Renal cortex interstitium (tissue), 11 donors: ENCODE measurements around the gene POU2AF2. TPM values are rescaled to one million over a fixed set of nuclear protein-coding genes. Genes with fewer than 3 reads are reported as not detected.
"Not testable (repeated sequence)": the region's sequence is repeated elsewhere in the genome, so short reads cannot be mapped to it uniquely, and the experiment has no call there.

Experiments
- DNase-seq, 11 donors: peaks; one replicate each; pipeline ENCODE4 v3.0.0-alpha.2; 2013; ENCODE audit warnings: low read depth in 9 of 11, low spot score in 4 of 11; ENCODE audit errors: extremely low read depth in 1 of 11
- polyA plus RNA-seq, 3 donors: library from polyadenylated mRNA; unstranded; fragments of 120-200 nt; gene quantifications; one replicate each; pipeline ENCODE4 v1.2.1, GENCODE V29; 2013; ENCODE audit not compliant: insufficient read length in 3 of 3

POU2AF2 gene
- polyA plus RNA-seq, 3 donors, result not detected

- no peak for DNase-seq
Measured at GRCh38 chr11:111250936-111251335, 5.4 kb downstream of the POU2AF2 start.

DNA sequence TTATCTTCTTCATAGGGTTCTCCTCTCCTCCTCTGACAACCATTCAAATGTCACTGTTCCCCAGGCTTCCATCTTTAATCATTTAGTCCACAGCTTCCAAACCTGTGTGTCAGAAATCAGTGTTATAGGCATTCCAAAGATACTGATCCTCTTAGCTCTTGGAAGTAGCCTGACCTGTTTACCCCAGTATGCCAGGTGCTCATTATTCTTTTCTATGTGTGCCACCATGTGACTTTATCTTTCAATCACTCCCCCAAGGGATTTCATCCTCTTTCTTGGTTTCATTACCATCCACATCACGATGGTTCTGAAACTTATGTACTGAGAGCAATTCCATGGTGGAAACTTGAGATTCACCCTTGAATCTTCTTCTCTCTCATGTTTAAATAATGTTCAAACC lies 7.6 kb downstream of the POU2AF2 start:
- DNase-seq, result no peak

GRCh38 chr11:111253630-111254029 lies 8.1 kb downstream of the POU2AF2 start:
- DNase-seq, result no peak

GRCh38 chr11:111258046-111258445 lies 12.5 kb downstream of the POU2AF2 start:
- DNase-seq, result no peak

DNA sequence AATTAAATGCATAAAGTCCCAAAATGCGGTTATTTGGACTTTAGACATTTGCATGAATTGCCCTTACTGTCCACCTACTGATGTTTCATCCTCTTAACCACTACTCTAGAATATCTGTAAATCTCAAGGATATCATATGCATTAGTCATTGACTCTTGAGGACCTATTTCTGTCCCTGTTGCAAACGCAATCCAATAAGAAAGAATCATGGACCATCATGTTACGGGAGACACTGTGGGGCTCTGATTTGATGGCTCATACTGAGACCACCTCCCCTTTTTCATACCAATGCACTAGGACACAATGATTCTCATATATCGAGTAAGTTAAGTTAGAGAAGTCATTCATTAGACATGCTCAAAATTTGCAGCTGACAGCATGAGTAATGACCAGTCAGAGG lies 14.4 kb downstream of the POU2AF2 start:
- DNase-seq, result no peak

- no peak for DNase-seq
Measured at GRCh38 chr11:111260811-111261210, 15.3 kb downstream of the POU2AF2 start.

DNA sequence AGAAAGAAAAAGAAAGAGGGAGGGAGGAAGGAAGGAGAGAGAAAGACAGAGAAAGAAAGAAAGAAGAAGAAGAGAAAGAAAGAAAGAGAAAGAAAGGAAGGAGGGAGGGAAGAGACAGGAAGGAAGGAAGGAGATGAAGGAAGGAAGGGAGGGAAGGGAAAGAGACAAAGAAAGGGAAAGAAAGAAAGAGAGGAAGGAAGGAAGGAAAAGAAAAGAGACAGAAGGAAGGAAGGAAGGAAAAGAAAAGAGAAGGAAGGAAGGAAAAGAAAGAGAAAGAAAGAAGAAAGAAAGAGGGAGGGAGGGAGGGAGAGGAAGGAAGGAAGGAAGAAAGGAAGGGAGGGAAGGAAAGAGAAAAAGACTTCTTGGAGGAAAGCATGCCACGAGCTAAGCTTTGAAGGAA lies 19.1 kb downstream of the POU2AF2 start:
- DNase-seq, result no peak

- no peak for DNase-seq
Measured at GRCh38 chr11:111265421-111265820, 19.9 kb downstream of the POU2AF2 start.

DNA sequence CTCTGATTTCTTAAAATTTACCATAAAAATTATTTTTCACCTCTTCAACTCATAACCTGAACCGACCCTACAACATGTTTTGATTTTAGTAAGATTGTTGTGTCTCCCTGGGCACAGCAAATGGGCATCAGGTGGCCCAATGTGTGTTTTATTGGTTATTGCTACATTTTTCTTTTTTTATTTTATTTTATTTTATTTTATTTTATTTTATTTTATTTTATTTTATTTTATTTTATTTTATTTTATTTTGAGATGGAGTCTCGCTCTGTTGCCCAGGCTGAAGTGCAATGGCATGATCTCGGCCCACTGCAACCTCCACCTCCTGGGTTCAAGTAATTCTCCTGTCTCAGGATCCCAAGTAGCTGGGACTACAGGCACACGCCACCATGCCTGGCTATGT lies 22.8 kb downstream of the POU2AF2 start:
- DNase-seq, result not testable (repeated sequence)

DNA sequence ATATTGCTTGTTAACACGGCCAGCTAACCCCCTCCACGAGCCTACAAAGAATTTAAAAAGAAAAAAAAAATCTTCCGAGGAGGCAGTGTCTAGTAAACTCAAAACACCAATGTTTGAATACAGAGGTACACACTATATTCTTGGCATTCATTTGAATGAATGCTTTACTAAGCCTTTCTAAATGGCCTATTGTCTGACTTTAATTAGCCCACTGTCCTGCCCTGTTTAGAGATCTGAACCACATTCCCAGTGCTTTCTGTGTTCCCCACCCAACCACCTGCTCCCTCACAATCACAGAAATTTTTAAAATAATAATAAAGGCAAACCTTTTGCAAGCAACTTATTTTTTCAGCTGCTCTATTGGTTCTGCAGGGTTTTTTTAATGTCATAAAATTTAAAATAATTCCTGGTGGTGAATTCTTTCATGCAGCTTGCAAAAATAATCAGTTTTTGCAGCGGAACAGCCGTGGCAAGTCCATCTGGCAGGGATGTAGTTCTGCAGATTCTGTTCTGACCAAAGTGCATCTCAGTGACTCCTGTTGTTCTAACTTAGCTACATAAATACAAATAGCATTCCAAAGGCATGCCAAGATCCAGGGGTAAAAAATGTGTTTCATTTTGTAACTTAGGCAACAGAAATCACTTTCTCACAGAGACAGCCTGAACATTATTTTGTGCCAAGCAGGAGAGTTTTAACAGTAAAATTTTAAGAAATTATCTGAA lies 23.8 kb downstream of the POU2AF2 start:
- DNase-seq, result peak in 2 of 11 donors; percentile 13 to 17

DNA sequence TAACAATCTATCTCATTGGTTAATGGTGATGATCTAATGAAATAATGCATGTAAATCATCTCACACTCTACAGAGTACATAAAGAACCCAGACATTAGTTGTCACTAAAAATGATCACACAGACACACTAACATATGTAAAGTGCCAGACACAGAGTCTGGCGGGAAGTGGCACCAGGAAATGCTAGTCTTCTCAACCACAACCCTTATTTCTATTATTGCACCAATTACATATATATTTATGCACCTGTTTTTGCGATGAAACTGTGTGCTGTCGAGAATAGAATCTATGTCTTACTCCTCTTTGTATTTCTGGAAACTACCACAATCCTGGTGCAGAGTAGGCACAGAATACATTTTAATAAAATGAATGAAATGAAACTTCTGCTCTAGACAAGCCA lies 26.9 kb downstream of the POU2AF2 start:
- no peak for DNase-seq

DNA sequence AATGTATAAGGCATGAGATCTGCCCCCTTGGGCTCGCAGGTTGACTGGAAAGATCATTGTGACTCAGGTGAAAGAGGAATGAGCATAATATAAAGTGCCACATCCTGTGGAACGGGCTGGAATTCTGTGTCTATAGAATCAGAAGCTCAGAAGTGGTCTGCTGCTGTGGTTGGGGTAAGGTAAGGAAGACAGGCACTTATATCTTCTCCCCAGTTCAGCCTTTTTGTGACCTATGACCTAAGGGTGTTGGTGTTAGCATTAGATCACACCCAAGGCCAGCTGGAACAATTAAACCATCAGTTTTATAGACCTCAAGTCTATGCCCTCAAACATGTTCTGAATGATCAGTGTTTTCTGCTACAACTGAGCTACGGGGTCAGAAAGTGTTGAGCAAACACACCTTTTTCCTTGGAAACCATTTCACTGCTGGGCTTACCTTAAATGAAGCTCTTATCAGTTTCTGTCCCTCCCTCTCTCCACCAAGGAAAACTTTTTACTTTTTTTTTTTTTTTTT lies 37.1 kb downstream of the POU2AF2 start:
- DNase-seq, result no peak

DNA sequence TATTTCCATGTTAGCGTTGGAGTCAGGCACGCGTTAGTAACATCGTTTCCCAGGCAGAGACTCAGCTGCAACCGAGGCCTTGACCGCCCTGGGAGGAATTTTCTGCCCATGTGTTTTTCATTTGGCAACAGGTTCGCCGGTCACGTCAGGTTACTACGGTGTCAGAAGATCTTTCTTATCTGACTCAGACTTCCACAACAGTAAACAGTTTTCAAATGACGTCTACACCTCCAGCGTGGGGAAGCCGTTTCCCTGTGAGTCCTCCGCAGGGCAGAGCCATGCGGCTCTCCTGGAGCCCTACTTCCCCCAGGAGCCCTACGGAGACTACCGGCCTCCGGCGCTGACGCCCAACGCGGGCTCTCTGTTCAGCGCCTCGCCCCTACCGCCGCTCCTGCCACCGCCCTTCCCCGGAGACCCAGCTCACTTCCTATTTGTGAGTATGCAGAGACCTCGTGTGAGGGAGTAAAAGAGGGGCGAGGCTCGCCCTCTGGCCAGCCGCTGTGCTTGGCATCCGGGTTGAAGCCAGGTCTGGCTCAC lies 38.5 kb downstream of the POU2AF2 start:
- no peak for DNase-seq

GRCh38 chr11:111285189-111286091 lies 39.9 kb downstream of the POU2AF2 start:
- DNase-seq, result no peak

DNA sequence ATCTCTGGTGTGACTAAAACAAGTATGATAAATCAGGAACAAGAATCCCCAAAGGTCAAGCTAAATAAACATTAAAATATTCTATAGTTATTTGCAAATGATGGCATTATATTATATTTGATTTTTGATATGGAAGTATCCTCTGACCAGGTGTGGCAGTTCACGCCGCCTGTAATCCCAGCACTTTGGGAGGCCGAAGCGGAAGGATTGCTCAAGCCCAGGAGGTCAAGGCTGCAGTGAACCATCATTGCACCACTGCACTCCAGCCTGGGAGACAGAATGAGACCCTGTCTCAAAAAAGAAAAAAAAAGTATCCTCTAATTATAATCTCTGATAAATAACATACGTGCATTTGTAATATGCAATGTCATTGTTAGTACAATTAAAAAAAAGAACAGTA lies 46.2 kb downstream of the POU2AF2 start:
- no peak for DNase-seq

DNA sequence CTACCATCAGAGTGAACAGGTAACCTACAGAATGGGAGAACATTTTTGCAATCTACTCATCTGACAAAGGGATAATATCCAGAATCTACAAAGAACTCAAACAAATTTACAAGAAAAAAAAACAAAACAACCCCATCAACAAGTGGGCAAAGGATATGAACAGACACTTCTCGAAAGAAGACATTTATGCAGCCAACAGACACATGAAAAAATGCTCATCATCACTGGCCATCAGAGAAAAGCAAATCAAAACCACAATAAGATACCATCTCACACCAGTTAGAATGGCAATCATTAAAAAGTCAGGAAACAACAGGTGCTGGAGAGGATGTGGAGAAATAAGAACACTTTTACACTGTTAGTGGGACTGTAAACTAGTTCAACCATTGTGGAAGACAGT lies 46.9 kb downstream of the POU2AF2 start:
- DNase-seq, result not testable (repeated sequence)

- no peak for DNase-seq
Measured at GRCh38 chr11:111296196-111296595, 50.7 kb downstream of the POU2AF2 start.

GRCh38 chr11:111297696-111298095 lies 52.2 kb downstream of the POU2AF2 start:
- no peak for DNase-seq

DNA sequence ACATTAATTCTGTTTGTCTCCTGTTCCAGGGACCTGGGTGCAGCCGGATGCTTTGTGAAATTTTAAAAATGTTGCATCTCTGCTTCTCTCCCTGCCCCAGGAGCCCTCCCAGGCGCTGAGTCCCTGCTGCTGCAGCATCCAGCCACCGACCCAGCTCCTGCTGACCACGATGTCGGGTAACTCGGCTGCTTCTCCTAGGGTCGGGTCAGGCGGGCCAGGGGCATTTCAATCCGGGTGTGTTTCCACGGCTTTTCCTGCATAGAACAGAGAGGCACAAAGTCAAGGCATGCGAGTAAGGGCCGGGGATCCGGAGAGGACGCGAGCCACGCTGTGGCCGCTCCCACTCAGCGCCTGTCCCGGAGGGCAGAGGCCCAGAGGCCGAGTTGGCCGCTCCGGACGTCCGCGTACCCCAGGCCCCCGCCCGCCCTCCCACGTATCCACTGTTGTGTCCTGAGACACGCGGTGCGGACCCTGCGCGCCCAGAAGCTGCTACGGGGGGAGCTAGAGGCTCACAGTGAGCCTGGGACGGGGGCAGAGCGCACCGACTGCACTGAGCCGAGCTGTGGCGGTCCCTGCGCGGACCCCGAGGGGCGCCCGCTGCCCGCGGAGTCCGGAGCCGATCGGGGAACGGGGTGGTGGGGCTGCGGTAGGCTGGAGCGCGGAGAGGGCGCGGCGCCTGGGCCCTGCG lies 53.0 kb downstream of the POU2AF2 start, which contains the start of gene POU2AF3:
Gene POU2AF3 (plus strand): TSS at position 134 of the 688 bp plus-strand sequence. CDS start 36 bp downstream, at position 170.
- DNase-seq, result peak in 3 of 11 donors; percentile 28 to 32 (median 31)
